ENCODE results near the gene HCFC1R1.
"Not testable (repeated sequence)": the region's sequence is repeated elsewhere in the genome, so short reads cannot be mapped to it uniquely, and the experiment has no call there.

Gene HCFC1R1, protein sequence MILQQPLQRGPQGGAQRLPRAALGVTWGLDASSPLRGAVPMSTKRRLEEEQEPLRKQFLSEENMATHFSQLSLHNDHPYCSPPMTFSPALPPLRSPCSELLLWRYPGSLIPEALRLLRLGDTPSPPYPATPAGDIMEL

DNA sequence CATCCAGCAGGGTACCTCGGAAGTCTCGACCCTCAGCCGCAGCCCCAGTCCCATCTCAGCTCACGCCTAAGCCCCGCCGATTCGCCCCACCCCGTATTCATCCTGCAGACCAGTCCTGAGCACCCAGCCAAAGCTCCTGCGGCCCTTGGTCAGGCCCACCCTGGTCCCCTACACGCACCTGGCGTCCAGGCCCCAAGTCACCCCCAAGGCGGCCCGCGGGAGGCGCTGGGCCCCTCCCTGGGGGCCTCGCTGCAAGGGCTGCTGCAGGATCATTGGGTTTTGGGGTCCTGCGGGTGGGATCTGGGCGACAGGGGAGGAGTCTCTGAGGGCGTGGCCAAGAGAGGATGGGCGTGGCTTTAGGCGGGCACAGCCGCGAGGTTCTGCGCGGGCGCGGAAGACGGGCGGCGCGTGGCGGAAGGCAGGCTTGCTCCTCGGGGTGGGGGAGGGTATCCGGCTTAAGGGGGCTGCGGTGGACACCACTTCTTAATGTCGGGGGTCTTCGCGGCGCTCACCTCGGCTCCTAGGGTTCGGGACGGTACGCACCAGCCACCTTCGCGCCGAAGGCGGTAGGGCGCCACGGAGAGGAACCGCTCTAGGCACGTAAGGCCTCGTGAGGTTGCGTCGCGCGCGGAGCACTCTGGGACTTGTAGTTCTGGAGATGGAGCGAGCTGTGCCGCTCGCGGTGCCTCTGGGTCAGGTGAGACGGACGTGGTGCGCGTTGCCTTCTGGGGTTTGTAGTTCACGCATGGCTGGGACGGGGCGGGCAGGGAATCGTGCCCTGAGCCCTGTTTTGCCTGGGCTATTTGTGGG is at the start of gene HCFC1R1, which contains the start of gene THOC6:
Gene HCFC1R1 (minus strand): TSS at position 274 of the 810 bp plus-strand sequence. CDS start 1 bp downstream, at position 273.
Gene THOC6 (plus strand): TSS at position 367 of the 810 bp plus-strand sequence. CDS start 292 bp downstream, at position 659.
- DNase-seq = peak; percentile 90 to 92

DNA sequence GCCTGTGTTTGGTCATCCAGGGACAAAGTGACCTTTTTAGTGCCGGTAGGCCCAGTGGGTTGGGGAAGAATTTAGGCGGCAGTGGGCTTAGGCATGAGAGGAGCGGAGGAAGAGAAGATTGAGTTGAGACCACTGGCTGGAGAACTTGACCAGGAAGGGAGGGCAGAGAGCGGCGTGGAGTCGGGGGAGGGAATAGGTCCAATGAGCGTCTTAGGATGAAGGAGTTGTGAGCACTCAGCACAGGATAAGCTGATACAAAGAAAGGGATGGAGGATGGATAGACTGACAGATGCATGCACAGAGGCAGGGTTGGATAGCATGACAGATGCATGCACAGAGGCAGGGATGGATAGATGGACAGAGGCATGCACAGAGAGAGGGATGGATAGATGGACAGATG is 49.7 kb upstream of the HCFC1R1 start:
- no peak for DNase-seq

DNA sequence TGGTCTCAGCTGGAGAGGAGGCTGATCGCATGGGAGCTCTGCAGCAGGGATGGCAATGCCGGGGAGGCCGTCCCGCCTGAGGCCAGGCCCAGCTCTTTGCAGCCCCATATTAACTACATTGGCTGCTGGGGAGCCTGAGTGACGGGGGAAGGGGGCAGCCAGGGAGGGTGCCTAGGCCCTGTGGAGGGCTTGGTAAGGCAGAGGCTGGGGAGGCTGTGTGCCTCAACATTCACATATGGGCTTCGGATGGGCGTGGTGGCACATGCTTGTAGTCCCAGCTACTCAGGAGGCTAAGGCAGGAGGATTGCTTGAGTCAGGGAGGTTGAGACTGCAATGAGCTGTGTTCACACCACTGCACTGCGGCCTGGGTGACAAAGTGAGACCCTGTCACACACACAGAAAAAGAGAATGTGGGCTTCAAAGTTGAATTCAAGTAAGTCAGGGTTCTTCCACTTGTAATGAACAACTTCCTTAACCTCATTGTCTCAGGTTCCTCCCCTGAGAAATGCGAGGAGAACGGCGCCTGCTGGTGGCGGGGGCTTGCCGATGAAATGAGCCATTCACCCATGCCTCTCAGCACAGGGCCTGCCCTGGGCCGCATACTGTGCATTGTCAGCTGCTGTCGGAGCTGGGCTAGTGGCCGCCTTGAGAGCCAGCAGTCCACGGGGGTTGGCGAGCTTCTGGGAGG is 49.0 kb upstream of the HCFC1R1 start:
- DNase-seq = not testable (repeated sequence)

DNA sequence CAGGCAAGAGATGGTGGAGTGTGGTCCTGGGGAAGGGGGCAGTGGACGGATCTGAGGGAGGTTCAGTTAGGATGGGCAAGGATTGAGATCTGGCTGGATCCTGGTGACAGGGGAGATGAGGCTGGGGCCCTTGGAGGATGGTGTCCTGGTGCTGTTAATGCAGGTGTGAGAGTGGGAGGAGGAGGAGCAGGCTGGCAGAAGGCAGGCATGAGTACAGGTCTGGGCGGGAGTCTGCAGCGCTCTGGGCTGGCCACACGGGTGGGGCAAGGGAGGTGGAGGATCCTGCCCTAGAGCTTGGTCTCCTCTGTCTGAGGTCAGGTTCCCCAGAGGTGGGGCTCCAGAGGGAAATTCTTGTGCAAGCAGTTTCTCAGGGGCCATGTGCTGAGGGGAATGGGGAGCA is 48.4 kb upstream of the HCFC1R1 start:
- not testable (repeated sequence) for DNase-seq

DNA sequence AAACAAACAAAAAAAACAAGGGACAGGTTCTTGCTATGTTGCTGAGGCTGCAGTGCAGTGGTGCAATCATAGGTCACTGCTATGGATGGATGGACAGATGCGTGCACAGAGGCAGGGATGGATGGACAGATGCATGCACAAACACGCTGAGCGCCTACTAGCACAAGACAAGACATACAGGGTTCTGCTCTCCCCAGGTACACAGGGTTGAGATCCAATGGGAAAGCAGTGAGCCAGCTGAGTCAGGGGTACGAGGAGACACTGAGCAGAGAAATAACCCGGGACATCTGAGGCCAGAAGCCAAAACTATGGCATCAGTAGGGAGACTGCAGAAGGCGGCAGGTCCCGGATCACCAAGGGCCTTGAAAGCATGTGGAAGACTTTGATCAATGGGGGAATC is 47.9 kb upstream of the HCFC1R1 start:
- DNase-seq = no peak

DNA sequence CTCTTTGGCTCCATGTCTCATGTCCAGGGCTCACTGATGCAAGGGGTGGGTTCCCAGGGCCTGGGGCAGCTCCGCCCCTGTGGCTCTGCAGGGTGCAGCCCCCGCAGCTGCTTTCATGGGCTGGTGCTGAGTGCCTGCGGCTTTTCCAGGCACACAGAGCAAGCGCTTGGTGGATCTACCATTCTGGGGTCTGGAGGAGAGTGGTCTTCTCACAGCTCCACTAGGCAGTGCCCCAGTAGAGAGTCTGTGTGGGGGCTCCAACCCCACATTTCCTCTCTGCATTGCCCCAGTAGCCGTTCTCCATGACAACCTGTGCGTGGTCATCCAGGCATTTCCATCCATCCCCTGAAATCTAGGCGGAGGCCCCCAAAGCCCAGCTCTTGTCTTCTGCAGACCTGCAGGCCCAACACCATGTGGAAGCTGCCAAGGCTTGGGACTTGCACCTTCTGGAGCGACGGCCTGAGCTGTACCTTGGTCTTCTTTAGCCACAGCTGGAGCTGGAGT is 46.9 kb upstream of the HCFC1R1 start:
- DNase-seq = no peak

DNA sequence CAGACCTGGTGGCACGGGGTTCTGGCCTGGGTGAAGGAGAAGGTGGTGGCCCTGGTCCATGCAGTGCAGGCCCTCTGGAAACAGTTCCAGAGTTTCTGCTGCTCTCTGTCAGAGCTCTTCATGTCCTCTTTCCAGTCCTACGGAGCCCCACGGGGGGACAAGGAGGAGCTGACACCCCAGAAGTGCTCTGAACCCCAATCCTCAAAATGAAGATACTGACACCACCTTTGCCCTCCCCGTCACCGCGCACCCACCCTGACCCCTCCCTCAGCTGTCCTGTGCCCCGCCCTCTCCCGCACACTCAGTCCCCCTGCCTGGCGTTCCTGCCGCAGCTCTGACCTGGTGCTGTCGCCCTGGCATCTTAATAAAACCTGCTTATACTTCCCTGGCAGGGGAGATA is 45.4 kb upstream of the HCFC1R1 start:
- not testable (repeated sequence) for DNase-seq

DNA sequence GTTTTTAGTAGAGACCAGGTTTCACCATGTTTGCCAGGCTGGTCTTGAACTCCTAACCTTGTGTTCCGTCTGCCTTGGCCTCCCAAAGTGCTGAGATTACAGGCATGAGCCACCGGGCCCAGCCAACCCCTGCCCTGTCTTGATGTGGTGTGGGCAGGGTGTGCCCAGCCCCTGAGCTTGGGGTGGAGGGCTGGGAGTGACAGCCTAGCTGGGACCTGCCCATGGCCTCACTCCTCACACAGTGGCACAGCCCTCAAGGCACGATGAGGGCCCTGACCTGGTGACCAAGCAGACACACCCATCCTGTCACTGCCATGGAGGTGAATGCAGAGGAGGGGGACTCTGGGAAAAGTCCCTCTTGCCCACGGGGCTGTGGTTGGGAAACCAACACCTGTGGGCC is 44.7 kb upstream of the HCFC1R1 start:
- no peak for DNase-seq

DNA sequence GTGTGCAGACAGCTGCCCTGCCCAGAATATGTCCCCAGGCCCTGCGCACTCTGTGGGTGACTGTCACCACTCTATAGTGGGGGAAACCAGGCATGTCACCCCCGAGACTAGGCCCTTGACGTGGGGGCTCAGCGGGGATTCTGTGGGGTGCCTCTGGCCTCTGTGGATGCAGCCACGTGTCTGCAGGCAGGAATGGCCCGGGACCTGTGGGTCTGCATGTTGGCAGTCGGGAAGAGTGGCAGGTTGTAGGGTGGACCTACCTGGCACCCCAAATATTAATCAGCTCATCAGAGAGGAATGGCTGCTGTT is 42.7 kb upstream of the HCFC1R1 start:
- DNase-seq = no peak

DNA sequence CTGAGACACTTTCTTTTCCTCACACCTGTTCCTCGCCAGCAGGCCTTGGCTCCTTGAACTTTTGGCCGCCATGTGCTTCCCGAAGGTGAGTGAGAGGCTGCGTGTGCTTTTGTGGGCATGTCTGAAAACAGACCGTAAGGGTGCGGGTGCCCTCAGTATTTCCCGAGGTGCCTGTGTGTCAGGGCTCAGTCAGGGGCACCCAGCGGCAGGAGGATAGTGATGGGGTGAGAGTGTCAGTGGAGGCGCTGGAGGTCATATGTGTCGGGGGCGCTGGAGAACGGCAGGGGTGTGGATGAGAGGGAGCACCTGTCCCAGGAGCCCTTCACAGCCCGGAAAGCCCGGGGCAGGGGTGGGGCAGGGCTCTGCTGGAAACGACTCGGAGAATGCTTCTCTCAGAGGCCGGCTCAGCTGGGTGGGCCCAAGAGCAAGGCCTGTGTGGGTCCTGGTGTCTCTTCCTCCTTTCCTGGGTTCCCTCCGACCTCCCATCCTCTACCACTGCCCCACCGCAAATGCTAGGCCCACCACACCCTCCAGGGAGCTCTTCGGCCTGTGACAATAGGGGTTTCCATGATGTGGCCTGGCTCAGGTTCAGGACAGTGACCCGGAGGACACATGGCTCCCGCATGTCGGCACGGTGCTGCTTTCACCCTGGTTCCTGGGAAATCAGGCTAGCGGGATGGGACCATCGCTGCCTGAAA is 42.1 kb upstream of the HCFC1R1 start:
- DNase-seq = no peak

DNA sequence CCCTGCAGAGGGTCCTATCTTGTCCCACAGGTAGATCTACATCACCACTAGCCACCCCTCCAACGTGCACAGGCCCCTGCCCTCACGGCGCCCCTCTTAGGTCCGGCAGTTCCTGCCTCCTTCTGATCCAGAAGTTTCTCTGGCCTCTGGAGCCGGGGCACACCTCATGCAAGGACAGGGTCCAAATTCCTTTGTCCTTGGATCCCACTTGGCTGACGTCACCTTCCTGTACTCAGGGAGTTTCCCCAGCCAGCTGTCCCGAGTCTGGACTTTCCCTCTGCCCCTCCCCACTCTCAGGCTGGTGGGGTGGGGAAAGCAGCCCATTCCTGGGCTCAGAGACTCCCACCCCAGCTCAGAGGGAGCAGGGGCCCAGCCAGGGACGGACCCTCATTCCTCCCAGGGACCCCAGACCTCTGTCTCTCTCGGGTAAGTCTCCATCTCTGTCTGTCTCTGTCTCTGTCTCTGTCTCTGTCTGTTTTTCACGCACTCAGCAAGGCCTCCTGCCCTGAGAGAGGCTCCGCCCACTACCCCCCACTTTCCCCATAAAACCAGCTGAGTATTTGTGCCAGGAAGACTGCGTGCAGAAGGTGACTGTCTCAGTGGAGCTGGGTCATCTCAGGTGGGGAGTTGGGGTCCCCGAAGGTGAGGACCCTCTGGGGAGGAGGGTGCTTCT is 41.5 kb upstream of the HCFC1R1 start, which contains the start of gene IL32:
Gene IL32 (plus strand): TSS at position 572 of the 673 bp plus-strand sequence. CDS start 172 bp downstream, outside the sequence.
- peak in 1 of 2 donors; percentile 70 for DNase-seq

DNA sequence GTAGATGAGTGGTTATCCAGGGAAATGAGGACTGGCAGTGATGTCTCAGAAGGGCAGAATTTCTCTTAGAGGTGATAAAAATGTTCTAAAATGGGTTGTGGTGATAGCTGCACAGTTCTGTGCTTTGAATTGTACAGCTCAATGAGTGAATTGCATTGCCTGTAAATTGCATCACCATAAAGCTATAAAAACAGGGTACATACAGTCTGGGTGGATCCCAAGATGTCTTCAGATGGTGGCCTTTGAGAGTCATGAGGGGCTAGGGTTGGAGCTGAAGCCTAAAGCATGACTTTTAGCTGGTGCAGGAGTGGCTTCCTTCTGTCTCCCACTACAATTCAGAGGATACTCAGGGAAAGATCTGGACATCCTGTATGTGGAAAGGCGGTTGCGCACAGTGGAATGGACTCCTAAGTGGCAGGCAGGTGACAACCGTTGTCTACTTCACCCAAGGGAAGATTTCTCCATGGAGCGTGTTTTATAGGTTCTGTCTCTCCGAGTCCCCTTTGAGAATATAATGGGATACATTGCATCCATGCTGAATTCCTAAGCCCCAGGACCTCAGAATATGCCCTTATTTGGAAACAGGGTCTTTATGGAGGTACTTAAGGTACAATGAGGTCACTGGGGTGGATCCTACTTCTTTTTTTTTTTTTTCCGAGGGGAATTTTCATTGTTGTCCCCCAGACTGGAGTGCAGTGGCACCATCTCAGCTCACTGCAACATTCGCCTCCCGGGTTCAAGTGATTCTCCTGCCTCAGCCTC is 40.1 kb upstream of the HCFC1R1 start:
- DNase-seq = no peak

DNA sequence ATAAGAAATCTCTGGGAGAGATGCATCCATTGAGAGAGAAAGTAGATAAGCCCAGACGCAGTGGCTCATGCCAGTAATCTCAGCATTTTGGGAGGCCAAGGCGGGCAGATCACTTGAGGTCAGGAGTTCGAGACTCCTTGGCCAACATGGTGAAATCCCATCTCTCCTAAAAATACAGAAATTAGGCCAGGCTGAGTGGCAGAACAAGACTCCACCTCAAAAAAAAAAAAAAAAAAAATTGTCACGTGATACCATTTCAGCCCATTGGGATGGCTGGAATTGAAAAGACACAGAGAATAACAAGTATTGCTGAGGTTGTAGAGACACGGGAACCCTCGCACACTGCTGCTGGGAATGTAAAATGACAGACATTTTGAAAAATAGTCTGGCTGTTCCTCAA is 38.8 kb upstream of the HCFC1R1 start:
- DNase-seq = no peak

DNA sequence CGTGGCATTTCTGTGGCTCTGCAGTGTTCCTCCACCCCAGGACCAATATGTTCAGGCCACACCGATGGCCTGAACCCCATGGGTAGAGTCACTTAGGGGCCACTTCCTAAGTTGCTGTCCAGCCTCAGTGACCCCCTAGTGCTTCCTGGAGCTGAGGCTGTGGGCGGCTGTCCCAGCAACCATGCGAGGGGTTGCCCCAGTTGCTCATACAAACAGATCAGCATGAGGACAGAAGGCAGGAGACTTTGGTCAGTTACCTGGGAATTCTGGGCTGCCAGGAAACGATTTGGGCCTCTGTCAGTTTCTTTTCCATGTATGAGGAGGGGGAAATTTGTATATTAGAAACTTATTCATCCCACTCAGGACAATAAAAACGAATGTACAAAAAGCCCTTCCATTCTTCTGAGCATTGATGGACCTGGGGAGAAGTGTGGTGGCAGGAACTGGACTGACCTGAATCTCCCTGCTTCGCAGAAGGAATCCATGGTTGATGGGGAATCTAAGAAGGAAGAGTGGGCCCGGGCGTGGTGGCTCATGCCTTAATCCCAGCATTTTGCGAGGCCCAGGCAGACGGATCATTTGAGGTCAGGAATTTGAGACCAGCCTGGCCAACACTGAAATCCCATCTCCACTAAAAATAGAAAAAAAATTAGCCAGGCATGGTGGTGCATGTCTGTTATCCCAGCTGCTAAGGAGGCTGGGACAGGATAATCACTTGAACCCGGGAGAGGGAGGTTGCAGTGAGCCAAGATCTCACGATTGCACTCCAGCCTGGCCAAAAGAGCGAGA is 36.8 kb upstream of the HCFC1R1 start:
- DNase-seq = no peak

DNA sequence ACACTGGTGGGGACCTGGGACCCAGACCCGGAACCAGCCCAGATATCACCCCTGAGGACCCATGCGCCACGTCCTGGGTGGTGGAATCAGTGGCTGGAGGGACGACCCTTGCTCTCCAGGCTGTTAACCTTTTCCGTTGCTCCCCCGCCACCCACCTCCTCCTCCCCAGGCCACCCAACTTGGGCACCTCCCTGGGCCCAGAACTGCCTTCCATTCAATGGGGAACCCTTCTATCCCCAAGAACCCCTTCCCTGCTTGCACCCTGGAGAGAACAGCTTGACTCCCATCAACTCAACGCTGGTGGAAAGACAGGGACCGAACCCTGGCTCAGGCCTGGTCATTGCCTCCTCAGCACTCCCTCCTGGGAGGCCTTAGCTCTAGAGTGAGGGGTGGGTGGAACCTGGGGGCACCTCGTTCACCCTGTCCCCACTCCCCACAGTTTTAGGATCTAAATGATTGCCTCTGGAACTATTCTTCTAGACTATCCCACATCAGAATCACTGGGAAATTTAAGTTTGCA is 36.0 kb upstream of the HCFC1R1 start:
- no peak for DNase-seq

DNA sequence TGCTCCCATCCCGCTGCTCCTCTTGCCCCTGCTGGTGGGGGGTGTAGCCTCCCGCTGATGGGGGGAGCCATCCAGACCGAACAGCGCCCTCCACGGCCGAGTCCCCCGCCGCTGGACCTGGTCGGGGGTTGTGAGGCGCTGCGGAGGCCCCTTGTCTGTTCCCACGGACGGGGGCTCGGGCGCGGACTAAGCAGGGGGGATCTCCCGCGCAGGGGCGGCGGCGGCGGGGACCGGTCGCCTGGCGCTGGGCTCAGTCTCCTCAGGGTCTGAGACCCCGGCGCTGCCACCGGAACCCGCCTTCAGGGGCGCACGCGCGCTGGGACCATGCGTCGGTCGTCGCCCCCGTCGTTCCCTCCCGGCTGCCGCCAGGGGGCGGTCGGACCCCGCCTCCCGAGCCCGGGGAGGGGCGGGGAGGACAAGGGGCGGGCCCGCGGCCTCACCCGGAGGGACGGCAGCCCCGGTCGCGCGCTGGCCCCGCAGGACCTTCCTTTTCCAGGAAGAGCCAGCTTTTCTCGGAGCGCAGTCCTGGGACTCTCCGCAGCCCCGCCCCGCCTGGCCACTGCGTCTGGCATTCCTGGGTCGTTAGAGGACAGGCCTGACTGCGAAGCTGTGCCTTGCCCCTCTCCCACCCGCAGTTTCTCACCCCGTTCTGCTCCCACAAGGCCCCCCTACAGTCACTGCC is 35.4 kb upstream of the HCFC1R1 start:
- peak; percentile 85 to 91 for DNase-seq

DNA sequence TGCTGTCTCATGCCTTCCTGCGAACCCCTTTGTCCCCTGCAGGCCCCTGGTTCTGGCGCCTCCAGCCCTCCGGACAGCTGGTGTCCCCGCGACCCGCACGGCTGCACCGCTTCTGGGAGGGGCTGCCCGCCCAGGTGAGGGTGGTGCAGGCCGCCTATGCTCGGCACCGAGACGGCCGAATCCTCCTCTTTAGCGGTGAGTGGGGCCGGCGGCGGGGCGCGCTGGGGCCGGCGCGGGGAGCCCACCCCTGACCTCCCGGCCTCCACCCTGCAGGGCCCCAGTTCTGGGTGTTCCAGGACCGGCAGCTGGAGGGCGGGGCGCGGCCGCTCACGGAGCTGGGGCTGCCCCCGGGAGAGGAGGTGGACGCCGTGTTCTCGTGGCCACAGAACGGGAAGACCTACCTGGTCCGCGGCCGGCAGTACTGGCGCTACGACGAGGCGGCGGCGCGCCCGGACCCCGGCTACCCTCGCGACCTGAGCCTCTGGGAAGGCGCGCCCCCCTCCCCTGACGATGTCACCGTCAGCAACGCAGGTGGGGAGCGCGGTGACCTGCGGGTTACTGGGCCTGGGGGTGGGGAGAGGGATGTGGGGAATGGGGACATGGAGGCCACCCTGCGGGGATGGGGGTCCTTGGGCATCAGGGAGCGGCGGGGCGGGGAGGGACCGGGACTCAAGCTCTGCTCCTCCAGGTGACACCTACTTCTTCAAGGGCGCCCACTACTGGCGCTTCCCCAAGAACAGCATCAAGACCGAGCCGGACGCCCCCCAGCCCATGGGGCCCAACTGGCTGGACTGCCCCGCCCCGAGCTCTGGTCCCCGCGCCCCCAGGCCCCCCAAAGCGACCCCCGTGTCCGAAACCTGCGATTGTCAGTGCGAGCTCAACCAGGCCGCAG is 34.6 kb upstream of the HCFC1R1 start:
- DNase-seq = no peak

DNA sequence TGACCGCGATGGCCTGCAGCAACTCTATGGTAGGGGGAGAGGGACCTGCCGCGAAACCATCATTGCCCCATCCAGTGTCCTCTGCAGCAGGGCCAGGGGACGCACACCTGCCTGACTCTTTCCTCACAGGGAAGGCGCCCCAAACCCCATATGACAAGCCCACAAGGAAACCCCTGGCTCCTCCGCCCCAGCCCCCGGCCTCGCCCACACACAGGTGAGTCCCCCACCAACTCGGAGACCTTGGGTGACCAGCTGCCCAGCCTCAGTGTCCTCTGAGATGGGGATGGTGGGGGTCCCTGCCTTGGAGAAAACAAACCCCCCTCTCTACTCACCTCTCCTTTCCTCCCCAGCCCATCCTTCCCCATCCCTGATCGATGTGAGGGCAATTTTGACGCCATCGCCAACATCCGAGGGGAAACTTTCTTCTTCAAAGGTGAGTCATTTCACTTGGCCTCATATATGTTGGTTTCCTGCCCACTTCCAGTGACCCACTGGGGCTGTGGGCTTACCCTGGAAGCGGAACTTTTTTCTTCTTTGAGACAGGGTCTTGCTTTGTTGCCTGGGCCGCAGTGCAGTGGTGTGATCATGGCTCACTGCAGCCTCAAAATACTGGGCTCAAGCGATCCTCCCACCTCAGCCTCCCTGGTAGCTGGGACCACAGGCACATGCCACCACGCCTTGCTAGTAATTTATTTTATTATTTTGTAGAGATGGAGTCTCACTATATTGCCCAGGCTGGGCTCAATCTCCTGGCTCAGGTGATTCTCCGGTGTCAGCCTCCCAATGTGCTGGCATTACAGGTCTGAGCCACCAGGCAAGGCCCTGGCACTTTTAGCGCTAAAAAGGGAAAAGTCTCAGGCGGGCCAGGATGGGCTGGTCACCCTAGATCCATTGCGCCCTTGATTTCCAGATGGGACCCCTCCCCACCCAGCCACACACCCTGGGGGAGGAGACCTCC is 33.7 kb upstream of the HCFC1R1 start:
- no peak for DNase-seq
